Measurements from ENCODE around the gene GSTCD. TPM values are rescaled to one million over a fixed set of nuclear protein-coding genes. Genes with fewer than 3 reads are reported as not detected.

Gene GSTCD
- total and polyA plus RNA-seq, 2 donors (not counting 1 experiment from before 2014, with no cell fraction given), result 5.0 to 13.2 TPM

DNA sequence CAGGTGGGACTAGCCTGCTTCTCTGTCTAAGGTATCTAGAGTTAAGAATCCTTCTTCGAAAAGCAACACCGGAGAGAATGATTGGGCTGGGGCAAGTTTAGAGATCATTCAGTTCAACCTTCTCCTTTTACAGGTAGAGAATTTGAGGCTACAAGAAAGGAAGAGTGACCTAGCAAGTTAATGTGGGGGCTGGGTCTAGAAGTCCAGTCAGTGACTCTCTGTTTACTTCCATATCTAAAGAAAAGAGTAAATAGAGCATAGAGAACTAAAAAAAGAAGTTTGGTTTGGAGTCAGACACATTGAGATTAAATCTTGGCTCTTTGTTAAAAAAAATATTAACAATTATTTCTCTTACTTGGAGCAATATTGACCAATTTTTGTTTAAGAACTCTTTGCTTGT is 122.6 kb downstream of the GSTCD start:
- ChIA-PET POLR2A (no interaction called here), CTCF (no interaction called here)
- no CpG with 5 or more reads among the region's 2 CpGs for WGBS (ENCODE audit: insufficient coverage)
- intact Hi-C loops (cut with micrococcal nuclease), result no loop called here
- Mint-ChIP-seq H3K27me3 (no peaks in the 10 kb centered on the region), H3K9me3 (ENCODE audit: insufficient read depth) (no peaks in the 10 kb centered on the region), H3K4me3 (no peak overlapping the region), H3K4me1 (no peaks in the 10 kb centered on the region), H3K27ac (no peak overlapping the region)
- Histone ChIP-seq H3K9me3 (ENCODE audit: control extremely low read depth in 1 of 3, control insufficient read depth in 2 of 3, insufficient read depth in 1 of 3, low read length in 2 of 3) (peaks cover 0 to 2% (median 0%) of the 10 kb centered on the region in 3 donors), H3K27ac (ENCODE audit: low read length in 2 of 2) (no peak overlapping the region), H4K20me1 (ENCODE audit: control insufficient read depth, insufficient read depth, low read length, poor library complexity, severe bottlenecking) (no peaks in the 10 kb centered on the region), H3K27me3 (replicated peaks in 1 of 4; ENCODE audit: control extremely low read depth in 1 of 4, control insufficient read depth in 3 of 4, insufficient read depth in 4 of 4, low read length in 3 of 4) (no peaks in the 10 kb centered on the region), H3K4me1 (ENCODE audit: control insufficient read depth in 2 of 2, insufficient read depth in 2 of 2, low read length in 2 of 2) (no peaks in the 10 kb centered on the region), H3K4me2 (replicated peaks; ENCODE audit: low read depth, low read length, poor library complexity, severe bottlenecking) (no peak overlapping the region), H2AFZ (ENCODE audit: insufficient read depth, low read depth, low read length, poor library complexity, severe bottlenecking) (no peak overlapping the region), H3K79me2 (ENCODE audit: control insufficient read depth, insufficient read depth, low read length) (no peaks in the 10 kb centered on the region), H3K36me3 (replicated peaks in 1 of 2; ENCODE audit: control extremely low read depth in 1 of 2, control insufficient read depth in 1 of 2, extremely low read depth in 1 of 2, insufficient read depth in 2 of 2, low read length in 1 of 2) (no peaks in the 10 kb centered on the region), H3K9ac (ENCODE audit: low read length) (no peak overlapping the region), H3K4me3 (ENCODE audit: control extremely low read depth in 1 of 5, extremely low read depth in 1 of 5, insufficient read depth in 1 of 5, low read depth in 2 of 5, low read length in 4 of 5) (no peak overlapping the region)
- TF ChIP-seq CTCF (IDR thresholded peaks at IDR 0.05) (no peak), EZH2 (IDR thresholded peaks at IDR 0.05; ENCODE audit: borderline replicate concordance, insufficient read depth, low read depth, low read length, poor library complexity, severe bottlenecking) (no peak)
- DNase-seq (no peak), ATAC-seq (ENCODE audit: low read depth) (no peak)

- intact Hi-C loops (cut with micrococcal nuclease), result no loop called here
- POLR2A ChIA-PET, result no interaction called here
- ATAC-seq (ENCODE audit: low read depth) (no peak), DNase-seq (no peak)
- Histone ChIP-seq H3K9ac (ENCODE audit: low read length) (no peak overlapping the region), H4K20me1 (ENCODE audit: control insufficient read depth, insufficient read depth, low read length, poor library complexity, severe bottlenecking) (no peaks in the 10 kb centered on the region), H3K4me2 (replicated peaks; ENCODE audit: low read depth, low read length, poor library complexity, severe bottlenecking) (no peak overlapping the region), H3K27ac (ENCODE audit: low read length in 2 of 2) (no peak overlapping the region), H3K79me2 (ENCODE audit: control insufficient read depth, insufficient read depth, low read length) (no peaks in the 10 kb centered on the region), H3K4me3 (ENCODE audit: control extremely low read depth in 1 of 5, extremely low read depth in 1 of 5, insufficient read depth in 1 of 5, low read depth in 2 of 5, low read length in 4 of 5) (no peak overlapping the region), H3K9me3 (ENCODE audit: control extremely low read depth in 1 of 3, control insufficient read depth in 2 of 3, insufficient read depth in 1 of 3, low read length in 2 of 3) (peaks cover 0 to 6% (median 0%) of the 10 kb centered on the region in 3 donors), H3K4me1 (ENCODE audit: control insufficient read depth in 2 of 2, insufficient read depth in 2 of 2, low read length in 2 of 2) (no peaks in the 10 kb centered on the region), H2AFZ (ENCODE audit: insufficient read depth, low read depth, low read length, poor library complexity, severe bottlenecking) (no peak overlapping the region), H3K36me3 (replicated peaks in 1 of 2; ENCODE audit: control extremely low read depth in 1 of 2, control insufficient read depth in 1 of 2, extremely low read depth in 1 of 2, insufficient read depth in 2 of 2, low read length in 1 of 2) (no peaks in the 10 kb centered on the region), H3K27me3 (replicated peaks in 1 of 4; ENCODE audit: control extremely low read depth in 1 of 4, control insufficient read depth in 3 of 4, insufficient read depth in 4 of 4, low read length in 3 of 4) (no peaks in the 10 kb centered on the region)
- Mint-ChIP-seq H3K27ac (no peak overlapping the region), H3K27me3 (no peaks in the 10 kb centered on the region), H3K4me1 (no peaks in the 10 kb centered on the region), H3K4me3 (no peak overlapping the region), H3K9me3 (ENCODE audit: insufficient read depth) (no peaks in the 10 kb centered on the region)
- TF ChIP-seq CTCF (IDR thresholded peaks at IDR 0.05) (no peak), EZH2 (IDR thresholded peaks at IDR 0.05; ENCODE audit: borderline replicate concordance, insufficient read depth, low read depth, low read length, poor library complexity, severe bottlenecking) (no peak)
- WGBS (ENCODE audit: insufficient coverage), result 100% methylated on average over 6 of the region's 6 CpGs
- CTCF ChIA-PET, result no interaction called here
These were observed 126.6 kb downstream of the GSTCD start for GRCh38 chr4:105835177-105835576.

Data from B cell (primary cell).